ENCODE data around the gene KRTAP4-8.
"Not testable (repeated sequence)": the region's sequence is repeated elsewhere in the genome, so short reads cannot be mapped to it uniquely, and the experiment has no call there.

Gene KRTAP4-8

DNA sequence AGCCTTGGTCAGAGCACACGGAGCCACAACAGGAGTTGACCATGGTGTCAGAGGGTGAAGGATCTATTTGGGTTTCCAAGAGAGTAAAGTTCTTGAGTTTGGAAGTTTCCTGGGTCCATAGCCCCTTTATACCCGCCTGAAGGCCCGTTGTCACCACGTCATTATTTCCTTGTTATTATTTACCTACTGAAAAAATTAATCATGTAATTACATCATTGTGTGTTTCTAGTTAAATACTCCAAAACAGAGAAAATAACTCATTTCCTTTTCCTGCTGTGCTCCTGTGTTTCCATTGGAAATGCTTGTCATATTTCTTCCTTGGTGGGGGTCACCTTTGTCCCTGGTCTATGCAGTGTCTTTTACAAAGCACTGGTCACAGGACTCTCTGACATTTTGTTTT is at the start of gene KRTAP4-8:
Gene KRTAP4-8 (minus strand): TSS at position 101 of the 400 bp plus-strand sequence. CDS start 58 bp downstream, at position 43.
- DNase-seq, result no peak

DNA sequence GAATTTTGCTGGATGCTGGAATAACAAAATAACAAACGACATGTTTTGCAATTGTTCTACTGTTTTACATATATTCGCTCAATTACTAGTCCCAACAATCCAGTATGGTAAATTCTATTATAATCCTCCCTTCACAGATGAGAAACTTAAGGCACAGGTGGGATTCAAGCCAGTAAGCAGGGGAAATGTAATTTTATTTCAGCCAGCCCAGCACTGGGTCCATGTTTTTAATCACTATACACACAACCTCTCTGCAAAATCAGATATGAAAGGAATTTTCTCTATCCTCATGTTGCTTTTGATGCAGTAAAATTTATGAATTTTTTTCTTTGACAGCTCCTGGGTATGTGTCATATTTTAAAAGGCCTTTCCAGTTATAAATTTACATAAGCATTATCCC is 47.3 kb upstream of the KRTAP4-8 start:
- no peak for DNase-seq

DNA sequence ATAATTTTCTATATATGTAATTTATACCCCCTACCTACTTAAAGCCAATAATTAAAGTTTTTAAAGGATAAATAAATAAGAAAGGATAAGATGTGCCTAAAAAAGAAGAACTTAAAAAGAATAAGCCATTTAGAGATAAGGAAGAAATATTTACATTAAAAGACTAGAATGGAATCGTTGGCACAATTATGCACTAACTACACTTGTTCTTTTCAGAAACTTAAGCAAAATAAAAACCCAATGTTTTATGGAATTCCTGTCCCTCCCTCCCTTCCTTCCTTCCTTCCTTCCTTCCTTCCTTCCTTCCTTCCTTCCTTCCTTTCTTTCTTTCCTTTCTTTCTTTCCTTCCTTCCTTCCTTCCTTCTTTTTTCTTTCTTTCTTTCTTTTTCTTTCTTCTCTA is 46.9 kb upstream of the KRTAP4-8 start:
- no peak for DNase-seq

DNA sequence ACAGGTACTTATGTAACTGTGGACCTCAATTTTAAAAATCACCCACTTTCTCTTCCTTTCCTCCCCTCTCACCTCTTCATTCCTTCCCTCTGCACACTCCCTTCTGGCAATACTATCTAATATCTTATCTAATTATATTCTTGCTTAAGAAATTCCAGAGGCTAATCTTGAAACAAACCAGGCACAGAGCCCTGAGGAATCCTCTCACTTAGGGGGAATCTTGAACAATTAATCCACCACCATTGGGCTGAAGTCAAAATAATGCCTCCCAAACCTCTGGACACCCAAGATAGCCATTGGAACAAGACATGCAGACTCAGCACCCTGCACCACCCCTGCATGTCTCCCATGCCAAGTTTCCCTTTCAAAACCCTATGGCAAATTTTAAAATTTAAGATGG is 43.4 kb upstream of the KRTAP4-8 start:
- no peak for DNase-seq

DNA sequence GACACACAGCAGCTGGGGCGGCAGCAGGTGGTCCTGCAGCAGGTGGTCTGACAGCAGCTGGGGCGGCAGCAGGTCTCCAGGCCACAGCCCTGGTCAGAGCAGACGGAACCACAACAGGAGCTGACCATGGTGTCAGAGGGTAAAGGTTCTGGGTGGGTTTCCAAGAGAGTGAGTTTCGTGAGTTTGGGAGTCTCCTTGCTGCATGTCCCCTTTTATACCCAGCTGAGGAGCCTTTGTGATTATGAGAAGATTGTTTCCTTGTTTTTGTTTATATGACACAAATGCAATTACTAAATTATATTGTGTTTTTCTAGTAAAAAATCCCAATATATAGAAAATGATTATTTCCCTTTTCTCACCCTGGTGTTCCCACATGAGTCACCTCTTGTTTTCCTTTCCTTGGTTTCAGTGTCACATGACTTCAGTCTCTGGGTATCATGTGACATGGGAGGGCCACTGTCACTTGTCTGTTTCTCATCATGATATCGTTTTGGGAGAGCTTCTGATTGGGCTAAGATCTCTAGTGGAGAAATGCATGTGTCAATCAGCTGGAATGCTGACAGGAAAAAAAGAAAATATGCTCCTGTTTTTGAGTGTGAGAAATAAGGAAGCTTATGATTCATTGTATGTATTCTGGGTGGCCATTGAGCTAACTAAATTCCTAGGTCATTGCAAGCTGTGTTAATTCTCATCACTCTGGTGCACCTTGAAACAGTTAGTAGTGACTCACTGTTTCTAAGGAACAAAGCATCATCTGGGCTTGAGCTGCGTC is 42.6 kb upstream of the KRTAP4-8 start, which contains the start of gene KRTAP4-6:
Gene KRTAP4-6 (minus strand): TSS at position 185 of the 772 bp plus-strand sequence. CDS start 57 bp downstream, at position 128.
- DNase-seq, result no peak

DNA sequence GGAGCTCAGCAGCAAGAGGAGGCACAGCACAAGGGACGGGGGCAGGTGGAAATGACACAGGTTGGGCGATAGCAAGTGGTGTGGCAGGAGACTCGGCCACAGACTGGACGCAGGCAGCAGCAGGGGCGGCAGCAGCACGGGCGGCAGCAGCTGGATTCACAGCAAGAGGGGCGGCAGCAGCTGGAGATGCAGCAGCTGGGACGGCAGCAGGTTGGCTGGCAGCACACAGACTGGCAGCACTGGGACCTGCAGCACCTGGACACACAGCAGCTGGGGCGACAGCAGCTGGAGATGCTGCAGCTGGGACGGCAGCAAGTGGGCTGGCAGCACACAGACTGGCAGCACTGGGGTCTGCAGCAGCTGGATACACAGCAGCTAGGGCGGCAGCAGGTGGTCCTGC is 41.9 kb upstream of the KRTAP4-8 start:
- not testable (repeated sequence) for DNase-seq

DNA sequence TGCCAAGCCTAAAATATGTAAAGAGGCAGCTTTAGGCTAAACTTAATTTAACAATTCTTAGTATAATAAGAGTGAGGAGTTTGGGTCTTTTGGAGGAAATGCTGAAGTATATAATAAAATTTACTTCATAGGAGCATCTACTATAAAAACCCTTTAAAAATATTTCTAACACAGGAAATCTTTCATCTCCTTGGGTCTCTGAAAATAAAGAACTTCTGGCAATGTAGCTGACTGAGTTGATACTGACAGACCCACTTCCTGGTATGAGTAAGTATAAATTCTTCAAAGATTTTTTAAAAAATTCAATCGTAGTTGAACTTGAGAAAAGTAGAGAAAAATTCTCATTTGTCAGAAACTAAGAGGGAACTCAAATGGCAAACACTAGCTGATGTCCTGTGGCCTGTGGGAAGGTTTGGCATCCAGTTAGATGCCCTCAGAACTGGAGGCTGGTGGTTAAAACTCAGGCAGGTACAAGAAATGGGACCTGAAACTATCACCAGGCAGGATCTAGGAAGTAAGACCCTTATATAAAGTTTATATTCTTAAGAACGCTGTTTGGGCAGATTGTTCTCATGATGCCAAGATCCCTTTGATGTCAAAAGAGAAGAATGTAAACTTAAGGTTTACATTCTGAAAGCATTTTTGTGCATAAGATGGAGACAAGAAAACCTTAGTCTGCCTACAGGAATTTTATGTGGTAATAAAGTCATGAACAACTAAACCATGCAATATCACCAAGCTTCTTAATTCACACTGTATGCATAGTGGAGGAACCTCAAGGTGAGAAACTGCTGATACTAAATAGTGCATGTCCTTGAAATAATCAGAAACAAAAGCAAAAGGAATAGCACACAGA is 36.2 kb upstream of the KRTAP4-8 start:
- no peak for DNase-seq

DNA sequence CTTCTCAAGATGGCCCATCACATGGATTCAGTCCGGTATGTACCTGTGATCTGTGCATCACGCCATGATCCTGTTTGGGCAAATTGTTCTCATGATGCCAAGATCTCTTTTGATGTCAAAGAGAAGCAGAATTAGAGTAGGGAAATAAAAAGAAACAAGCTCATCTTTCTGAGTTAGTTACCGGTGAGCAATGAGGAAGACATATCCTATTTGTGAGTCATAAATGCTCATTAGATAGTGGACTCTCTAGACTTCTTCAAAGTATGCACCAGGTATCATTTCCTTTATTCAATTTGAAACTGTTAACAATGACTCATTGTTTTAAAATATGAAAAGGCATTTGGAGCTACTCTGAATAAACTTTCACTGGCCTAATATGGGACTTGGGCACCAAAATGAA is 34.0 kb upstream of the KRTAP4-8 start:
- DNase-seq, result no peak

DNA sequence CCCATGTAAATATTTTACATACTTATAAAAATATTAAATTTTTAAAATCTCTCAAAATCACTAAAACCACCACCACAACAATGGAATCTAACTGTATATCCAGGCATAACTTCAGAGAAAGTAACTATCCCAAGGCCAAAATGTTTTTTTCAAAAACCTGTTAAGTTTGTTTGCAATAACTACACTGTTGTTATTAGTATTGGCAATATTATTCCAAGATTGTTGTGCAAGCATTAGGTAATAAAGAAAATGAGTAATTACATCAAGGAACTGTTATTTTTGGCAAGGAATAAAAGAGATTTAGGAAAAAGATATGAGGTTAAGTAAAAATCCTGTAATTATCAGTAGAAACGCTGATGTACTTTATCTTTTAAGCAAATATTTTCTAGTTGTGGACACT is 29.4 kb upstream of the KRTAP4-8 start:
- no peak for DNase-seq

DNA sequence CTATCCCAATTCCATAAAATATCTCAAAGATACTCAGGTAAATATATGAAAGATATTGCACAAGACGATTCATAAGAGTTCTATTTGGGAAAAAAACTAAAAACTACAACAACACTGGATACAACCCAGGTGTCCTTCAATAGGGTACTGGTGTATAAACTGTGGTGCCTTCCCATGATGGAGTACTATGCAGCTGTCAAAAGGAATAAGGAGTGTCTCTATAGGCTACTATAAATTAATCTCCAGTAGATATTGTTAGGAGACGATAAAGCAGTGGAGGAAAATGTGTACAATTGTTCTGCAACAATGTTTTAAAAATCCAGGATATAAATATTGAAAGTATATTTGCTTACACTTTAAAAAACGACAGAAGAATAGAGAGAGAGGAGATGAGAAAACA is 28.5 kb upstream of the KRTAP4-8 start:
- no peak for DNase-seq

DNA sequence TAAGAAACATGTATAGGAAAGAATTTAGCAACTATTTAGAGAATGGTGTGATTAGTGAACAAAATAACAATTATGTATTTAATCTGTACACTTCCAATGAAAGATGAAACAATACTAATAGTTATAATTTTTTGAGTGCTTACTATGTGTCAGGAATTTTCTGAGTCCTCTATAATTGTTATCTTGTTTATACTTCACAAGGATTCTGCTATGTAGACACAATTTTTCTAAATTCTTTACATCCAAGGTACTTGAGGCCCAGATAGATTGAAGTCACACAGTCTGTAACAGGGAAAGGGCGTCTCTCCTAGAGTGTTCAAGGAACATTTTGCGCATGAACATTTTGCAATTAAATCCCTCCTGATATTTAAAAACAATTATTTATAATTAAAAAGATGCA is 27.1 kb upstream of the KRTAP4-8 start:
- DNase-seq, result no peak

DNA sequence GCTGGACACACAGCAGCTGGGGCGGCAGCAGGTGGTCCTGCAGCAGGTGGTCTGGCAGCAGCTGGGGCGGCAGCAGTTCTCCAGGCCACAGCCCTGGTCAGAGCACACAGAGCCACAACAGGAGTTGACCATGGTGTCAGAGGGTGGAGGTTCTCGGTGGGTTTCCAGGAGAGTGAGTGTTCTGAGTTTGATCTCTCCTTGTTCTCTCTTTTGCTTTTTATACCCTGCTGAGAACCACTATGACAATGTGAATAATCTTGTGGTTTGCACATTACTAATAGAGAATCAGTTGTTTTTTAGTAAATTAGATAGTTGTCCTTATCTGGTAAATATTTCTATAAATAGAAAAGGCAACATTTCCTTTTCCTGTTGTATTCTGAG is 26.0 kb upstream of the KRTAP4-8 start, which contains the start of gene KRTAP4-12:
Gene KRTAP4-12 (minus strand): TSS at position 192 of the 381 bp plus-strand sequence. CDS start 60 bp downstream, at position 132.
- DNase-seq, result not testable (repeated sequence)

DNA sequence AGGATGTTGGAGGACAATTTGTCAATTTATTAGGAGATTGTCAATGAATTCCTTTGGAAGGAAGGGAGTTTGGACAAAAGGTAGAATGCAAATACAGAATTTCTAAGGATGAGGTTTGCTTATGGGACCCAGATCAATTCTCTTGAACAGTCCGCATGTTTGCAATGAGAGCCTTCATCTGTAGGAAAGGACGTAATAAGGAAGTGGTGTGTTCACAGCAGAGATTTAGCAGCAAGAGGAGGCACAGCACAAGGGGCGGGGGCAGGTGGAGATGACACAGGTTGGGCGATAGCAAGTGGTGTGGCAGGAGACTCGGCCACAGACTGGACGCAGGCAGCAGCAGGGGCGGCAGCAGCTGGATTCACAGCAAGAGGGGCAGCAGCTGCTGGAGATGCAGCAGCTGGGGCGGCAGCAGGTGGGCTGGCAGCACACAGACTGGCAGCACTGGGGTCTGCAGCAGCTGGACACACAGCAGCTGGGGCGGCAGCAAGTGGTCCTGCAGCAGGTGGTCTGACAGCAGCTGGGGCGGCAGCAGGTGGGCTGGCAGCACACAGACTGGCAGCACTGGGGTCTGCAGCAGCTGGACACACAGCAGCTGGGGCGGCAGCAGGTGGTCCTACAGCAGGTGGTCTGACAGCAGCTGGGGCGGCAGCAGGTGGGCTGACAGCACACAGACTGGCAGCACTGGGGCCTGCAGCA is 25.5 kb upstream of the KRTAP4-8 start:
- DNase-seq, result not testable (repeated sequence)

DNA sequence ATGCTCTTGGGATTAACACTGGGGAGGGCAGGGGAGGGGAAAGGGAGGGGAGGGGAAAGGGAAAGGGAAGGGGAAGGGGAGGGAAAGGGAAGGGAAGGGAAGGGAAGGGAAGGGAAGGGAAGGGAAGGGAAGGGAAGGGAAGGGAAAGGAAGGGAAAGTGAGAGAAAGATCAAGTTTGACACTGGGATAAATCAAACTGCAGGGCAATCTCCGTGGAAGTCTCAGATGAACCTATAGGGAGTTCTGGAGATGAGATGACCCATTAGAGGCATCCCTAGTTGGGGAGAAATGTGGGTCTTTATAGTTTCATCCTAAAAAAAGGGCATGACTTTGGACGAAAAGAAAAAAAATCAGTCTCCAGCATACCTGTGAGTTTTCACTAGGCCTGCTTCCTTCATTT is 23.8 kb upstream of the KRTAP4-8 start:
- DNase-seq, result no peak

DNA sequence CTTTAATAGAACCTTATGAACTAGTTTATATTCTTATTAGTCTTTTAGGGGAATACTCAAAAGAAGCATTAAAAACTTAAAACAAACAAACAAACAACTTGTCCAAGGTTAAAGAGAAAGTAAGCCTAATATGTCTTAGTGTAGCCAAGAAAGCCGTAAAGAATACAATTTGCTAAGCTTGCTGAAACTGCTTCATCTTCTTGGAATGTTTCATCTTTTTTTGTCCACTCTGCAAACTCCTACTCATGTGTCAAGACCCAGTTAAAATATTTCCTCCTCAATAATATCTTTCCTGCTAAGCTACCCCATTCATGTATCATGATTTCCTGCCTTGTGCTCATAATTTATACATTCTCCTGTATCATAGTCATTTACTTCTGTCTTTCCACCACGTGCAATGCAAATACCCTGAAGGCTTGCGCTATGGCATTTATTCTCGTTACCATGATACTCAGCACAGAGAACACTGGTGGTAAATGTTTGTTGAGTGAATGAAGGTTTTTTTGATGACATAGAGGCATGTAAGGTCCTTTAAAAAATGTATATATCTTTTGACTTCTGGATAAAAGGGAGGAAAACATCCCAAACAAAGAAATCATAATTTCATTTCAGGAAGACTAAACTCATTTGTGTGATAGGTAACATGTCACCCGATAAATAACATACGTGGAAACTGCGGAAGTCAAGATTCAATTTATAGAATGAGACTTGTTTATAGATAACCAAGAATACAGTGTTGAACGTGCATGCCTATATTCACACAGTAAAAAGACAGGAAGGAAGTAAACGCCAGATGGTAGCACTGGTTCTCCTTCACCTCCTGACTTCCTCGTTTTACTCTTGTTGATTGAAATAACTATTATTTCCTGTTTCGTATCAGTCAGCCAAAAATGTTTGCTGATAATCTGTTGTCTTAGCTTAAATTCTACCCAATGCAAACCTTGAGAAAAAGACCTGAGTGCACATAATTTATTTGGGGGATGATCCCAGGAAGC is 22.1 kb upstream of the KRTAP4-8 start:
- DNase-seq, result not testable (repeated sequence)

DNA sequence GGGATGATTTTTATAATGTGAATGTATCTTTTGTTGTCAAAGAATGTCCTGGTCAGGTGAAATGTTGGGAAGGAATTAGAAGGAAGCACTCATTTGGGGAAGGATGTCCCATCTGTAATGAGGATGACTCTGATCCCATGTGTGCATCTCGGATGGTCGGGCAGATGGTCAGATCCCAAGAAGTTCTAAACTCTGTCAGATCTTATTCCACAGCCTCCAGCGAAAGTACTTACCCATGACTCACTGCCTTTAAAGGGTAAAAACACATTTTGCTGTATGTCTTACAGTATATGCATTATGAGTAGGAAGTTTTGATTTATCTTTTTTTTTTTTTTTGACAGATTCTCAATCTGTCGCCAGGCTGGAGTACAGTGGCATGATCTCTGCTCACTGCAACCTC is 20.8 kb upstream of the KRTAP4-8 start:
- no peak for DNase-seq

DNA sequence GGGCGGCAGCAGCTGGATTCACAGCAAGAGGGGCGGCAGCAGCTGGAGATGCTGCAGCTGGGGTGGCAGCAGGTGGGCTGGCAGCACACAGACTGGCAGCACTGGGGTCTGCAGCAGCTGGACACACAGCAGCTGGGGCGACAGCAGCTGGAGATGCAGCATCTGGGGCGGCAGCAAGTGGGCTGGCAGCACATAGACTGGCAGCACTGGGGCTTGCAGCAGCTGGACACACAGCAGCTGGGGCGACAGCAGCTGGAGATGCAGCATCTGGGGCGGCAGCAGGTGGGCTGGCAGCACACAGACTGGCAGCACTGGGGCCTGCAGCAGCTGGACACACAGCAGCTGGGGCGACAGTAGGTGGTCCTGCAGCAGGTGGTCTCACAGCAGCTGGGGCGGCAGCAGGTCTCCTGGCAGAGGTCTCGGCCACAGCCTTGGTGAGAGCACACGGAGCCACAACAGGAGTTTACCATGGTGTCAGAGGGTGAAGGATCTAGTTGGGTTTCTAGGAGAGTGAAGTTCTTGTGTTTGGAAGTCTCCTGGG is 20.0 kb upstream of the KRTAP4-8 start, which contains the start of gene KRTAP4-11:
Gene KRTAP4-11 (minus strand): TSS at position 528 of the 541 bp plus-strand sequence. CDS start 58 bp downstream, at position 470.
- DNase-seq, result not testable (repeated sequence)

DNA sequence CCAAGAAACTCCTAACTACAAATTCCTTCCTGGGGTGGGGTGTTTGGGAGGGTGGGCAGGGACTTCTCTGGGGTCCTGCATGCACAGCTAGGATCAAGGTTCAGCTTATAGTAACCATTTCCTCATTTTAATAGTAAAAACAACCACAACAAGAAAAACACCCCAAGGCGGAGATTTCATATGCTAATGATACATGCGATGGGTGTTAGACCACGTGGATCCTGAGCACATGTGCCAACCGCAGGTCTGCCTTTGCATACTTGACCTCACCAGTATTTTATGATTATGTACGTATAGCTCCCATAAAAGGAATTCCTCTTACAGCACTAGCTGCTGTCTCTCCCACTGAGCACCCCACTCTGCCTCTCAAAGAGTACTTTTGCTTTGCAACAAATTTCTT is 18.4 kb upstream of the KRTAP4-8 start:
- DNase-seq, result no peak

DNA sequence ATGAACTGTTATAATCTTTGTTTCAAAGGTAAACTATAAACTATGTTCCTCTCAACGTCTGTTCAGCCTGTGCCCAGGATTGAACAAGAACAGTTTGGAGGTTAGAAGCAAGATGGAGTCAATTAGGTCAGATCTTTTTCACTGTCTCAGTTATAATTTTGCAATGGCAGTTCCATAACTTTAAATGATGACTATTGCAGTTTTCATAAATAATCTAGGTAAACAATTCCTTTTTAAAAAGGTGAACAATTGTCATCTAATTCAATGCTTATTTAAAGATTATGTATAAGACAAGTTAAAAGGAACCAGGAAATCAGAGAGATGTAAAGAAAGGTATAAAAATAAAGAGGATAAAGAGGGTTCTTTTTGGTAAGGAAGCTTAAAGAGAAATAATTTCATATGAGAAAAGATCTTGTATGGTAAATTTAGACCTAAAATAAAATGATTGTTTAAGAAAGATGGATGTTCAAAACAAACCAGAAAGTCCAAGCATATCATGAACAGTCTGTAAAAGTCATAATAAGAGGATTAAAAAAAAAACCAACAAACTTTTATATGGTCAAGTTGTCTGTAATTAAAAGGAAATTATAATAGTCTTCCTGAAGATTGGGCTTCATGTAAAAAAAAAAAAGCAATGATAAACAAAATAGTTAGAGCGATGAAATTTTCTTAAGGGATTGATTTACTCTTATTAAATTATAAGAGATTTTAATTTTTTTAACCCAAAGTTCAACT is 13.4 kb upstream of the KRTAP4-8 start:
- no peak for DNase-seq

DNA sequence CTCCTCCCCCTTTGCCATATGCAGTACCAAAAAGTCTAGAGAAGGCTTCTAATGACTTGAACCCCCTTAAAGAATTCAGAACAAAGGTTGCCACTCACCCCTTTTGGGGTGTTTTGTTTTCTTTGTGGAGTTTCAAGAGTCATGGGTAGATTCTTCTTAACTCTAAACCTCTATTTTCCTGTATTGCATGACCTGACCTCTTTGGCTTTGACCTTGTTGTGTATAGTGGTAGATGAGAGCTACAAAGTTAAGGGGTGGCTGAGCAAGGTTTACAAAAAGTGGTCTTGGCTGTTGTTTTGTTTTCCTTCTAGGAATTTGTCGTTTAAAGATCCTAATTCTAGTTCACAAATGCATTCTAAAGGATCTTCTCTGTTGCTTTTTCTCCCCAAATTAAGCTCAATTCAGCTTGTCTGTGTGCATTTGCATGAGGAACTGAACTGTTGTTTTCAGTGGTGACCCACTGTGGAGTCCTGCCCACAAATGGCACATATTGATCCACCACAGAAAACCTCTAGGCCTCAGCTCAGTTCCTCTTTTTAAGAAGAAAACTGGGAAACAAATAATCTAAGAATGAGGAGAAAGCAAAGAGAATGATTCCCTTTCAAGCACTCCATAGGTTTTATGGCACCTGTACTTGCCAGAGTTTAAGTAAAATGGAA is 10.9 kb upstream of the KRTAP4-8 start:
- DNase-seq, result not testable (repeated sequence)

All from NCI-H69 (cell line).